Hematopoietic multipotent progenitor cell treated with erythropoietin and hydrocortisone succinate and interleukin-3 and kit ligand, for 15 days (in vitro differentiated cells): ENCODE data around the gene NBEAL1.
"Not testable (repeated sequence)": the region's sequence is repeated elsewhere in the genome, so short reads cannot be mapped to it uniquely, and the experiment has no call there.

Experiments used
- DNase-seq: peaks from one replicate; pipeline ENCODE4 v3.0.0-alpha.2; 2015; ENCODE audit warnings: low spot score

The NBEAL1 gene

DNA sequence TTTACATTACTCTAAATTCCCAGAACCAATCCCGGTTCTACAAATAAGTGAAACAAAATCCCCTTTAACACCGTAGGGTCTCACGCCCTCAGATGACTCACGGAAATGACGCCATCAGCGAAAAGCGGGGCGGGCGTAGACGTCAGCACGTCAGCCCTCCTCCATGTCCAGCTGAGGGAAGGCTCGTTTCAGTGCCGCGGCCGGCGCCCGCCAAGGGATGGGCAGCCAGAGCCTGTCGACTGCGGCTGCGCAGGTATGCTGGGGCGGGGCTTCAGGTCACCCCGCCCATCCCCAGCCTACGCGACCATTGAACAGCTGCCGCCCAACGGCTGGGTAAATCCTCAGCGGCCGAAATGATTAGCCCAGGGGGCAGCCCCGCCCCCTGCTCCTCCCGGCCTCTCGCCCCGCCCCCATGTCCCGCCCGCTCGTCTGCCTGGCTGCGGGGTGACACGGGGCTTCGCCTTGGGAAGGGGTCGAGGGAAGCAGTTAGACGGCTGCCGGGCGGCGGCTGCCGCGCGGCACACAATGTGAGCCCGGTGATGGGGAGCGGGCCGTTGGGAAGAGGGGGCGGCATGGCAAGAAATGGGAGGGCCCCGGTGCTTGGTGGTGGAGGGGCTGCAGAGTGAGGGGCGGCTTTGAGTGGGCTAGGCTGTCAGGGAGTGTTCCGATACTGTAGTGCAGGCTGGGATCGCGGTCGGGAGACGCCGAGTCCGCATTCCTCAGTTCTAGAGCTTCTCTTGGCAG is at the start of gene NBEAL1:
Gene NBEAL1 (plus strand): TSS at position 420 of the 744 bp plus-strand sequence. CDS start 1,510 bp downstream, outside the sequence.
- DNase-seq: peak; percentile 97

GRCh38 chr2:202965810-202966460 is 48.7 kb upstream of the NBEAL1 start:
- peak; percentile 52 for DNase-seq

- DNase-seq: not testable (repeated sequence)
Measured at GRCh38 chr2:202969404-202969803, 45.3 kb upstream of the NBEAL1 start.

- DNase-seq: no peak
Measured at GRCh38 chr2:202976809-202977208, 37.9 kb upstream of the NBEAL1 start.

DNA sequence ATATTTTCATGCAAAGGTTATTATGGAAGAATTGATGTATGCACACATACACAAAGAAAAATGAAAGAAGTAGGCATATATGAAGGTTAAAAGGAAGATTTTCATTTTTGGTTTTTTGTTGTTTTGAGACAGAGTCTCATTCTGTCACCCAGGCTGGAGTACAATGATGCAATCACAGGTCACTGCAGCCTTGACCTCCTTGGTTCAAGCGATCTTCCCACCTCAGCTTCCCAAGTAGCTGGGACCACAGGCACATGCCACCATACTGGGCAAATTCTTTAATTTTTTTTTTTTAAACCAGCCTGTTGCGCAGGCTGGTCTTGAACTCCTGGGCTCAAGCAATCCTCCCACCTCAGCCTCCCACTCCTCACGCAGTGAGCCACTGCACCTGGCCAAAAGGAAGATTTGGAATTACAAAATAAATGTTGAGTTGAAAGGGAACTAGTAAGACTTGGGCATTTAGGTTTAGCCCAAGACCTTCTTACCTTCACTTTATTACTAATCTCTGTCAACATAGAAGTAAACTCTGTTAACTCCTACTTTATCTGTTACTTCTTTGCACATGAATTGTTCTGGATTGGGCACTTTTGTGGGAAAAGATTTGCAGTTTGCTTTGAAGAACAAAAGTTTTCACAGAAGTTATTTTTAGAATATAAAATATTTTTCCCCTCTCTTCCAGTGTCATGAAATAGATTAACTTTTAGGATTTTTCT is 31.7 kb upstream of the NBEAL1 start:
- no peak for DNase-seq

GRCh38 chr2:202989749-202990148 is 24.9 kb upstream of the NBEAL1 start:
- no peak for DNase-seq

- DNase-seq: no peak
Measured at GRCh38 chr2:202990501-202990900, 24.2 kb upstream of the NBEAL1 start.

GRCh38 chr2:202997113-202997512 is 17.6 kb upstream of the NBEAL1 start:
- not testable (repeated sequence) for DNase-seq

GRCh38 chr2:203002054-203002821 is 12.4 kb upstream of the NBEAL1 start:
- DNase-seq: no peak

DNA sequence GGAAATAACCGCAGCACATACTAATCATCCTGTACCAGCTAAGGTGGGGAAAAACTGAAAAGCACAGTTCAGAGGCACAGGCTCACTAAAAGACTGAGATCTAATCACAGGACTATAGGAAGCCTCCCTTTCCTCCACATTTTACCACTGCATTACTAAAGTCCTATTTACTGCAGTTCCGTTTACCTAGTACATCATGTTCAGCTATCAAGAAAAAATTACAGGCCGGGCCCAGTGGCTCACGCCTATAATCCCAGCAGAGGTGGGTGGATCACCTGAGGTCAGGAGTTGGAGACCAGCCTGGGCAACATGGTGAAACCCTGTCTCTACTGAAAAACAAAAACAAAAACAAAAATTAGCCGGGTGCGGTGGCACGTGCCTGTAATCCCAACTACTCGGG is 11.0 kb upstream of the NBEAL1 start:
- no peak for DNase-seq

DNA sequence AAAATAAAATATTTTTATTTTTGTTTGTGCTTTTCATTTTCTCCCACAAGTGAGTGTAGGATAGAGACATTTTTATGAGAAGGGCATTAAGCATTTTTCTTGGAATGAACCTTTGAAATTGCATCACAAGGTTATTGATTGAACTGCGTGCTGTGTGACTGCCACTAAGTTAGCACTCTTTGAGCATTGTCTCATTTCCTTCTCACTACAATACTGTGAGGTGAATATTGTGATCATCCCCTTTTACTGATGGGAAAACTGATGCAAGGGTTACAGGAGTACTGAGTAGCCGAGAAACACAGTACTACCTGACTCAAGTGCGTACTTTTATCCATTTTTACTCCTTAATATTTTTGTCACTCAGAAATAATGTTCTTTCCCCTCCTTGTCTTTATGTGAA is 2.0 kb downstream of the NBEAL1 start:
- DNase-seq: no peak

GRCh38 chr2:203018181-203018580 is 3.5 kb downstream of the NBEAL1 start:
- DNase-seq: no peak

DNA sequence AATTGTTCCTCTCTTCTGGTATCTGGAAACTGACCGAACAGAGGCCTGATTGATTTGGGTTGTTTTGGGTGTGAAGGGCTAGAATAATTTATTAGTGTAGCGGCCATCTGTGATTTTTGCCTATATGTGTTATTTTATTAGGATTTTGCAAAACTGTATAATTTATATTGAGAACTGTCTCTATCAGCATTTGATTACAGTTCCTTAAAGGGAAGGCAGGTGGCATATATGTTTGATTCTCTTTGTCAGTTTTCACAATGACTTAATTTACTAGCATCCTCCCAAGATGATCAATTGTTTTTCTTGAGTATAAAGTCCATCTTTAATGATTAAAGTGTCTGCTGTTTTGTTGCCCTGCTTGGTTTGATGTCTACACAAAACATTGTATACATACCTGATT is 4.5 kb downstream of the NBEAL1 start:
- no peak for DNase-seq

- DNase-seq: no peak
Measured at GRCh38 chr2:203021991-203022390, 7.3 kb downstream of the NBEAL1 start.

GRCh38 chr2:203022751-203023150 is 8.1 kb downstream of the NBEAL1 start:
- no peak for DNase-seq

- DNase-seq: no peak
Measured at GRCh38 chr2:203025592-203025991, 10.9 kb downstream of the NBEAL1 start.

DNA sequence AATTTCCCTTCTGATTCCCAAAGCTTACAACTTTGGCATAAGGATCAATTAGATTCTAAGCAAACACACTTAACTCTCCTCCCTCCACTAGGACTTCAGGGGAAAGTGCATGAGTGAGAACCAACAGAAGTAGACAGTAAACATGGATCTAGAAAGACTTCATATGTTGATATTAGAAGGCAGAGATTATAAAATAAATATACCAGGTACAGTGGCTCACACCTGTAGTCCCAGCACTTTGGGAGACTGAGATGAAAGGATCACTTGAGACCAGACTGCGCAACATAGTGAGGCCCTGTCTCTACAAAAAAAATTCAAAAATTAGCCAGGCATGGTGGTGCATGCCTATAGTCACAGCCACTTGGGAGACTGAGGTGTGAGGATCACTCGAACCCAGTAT is 15.9 kb downstream of the NBEAL1 start:
- DNase-seq: no peak

- DNase-seq: no peak
Measured at GRCh38 chr2:203030991-203031390, 16.3 kb downstream of the NBEAL1 start.

- DNase-seq: no peak
Measured at GRCh38 chr2:203033395-203033794, 18.7 kb downstream of the NBEAL1 start.

DNA sequence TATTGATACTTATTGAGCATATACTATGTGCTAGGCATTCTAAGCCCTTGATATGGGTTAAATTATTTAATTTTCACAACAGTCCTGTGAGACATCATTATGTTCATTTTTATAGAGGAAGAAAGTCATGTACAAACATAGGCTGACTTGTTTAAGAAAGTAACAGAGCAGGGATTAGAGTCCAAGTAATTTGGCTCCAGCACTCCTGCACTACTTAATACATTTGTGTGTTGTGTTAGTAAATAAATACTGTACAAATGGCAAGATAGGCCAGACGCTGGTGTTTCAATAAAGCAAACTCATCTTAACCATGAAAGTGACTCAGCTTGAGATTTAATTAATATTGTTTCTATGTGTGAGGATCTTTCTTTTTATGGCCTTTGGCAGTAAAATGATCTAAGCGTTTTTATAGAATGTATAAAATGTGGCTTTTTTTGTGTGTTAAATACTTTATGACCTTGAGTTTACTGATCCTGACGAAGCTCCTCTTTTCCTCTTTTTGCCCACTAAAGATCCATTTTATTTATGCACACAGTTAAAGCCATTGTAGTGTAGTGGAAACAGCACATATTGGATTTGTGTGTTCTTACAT is 21.3 kb downstream of the NBEAL1 start:
- DNase-seq: no peak

DNA sequence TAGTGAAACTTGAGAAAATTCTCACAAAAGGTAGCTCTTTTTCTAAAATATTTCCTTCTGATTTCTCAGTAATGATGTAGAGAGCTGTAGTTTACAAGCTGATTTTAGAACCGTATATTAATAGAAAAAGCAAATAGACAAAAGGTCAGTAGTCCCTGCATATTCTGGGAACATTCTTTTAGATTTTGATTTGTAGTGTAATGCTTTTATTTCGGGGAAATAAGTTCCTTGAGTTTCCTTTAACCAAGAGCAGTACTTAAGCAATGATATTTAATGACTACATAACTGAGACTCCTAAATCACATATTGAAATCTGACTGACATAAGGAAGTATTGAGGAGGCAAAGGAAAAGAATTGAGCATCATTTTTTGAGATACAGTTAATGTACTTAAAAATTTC is 22.4 kb downstream of the NBEAL1 start:
- no peak for DNase-seq

DNA sequence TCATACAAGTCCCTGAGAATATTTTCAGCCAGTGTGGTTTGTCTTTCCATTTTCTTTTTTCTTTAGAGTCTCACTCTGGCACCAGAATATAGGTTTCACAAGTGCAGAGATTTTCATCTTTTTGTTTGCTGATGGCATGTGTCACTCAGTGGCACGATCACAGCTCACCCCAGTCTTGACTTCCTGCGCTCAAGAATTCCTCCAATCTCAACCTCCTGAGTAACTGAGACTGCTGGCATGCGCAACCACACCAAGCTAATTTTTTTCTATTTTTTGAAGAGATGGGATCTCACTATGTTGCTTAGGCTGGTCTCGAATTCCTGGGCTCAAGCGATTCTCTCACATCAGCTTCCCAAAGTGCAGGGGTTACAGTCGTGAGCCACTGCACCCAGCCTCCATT is 23.9 kb downstream of the NBEAL1 start:
- DNase-seq: no peak
